Psoas muscle (tissue), 8 donors: ENCODE measurements around the gene SCCPDH. TPM values are rescaled to one million over a fixed set of nuclear protein-coding genes. Genes with fewer than 3 reads are reported as not detected.

ENCODE experiments used
- ATAC-seq, 4 donors: fragments of 200-7000 bp; cut with Tn5 transposase; one replicate each; pipeline ENCODE4 v1.9.1; 2020; ENCODE audit warnings: moderate library complexity in 3 of 4, mild to moderate bottlenecking in 2 of 4
- DNase-seq, 2 donors: peaks; one replicate each; pipeline ENCODE4 v3.0.0-alpha.2; 2020
- H3K27ac ChIP-seq: fragments of 200-600 bp; one replicate; pipeline ENCODE4 v1.8.0; 2022
- H3K27me3 ChIP-seq, 3 donors: fragments of 200-600 bp in 1 of 3; one replicate each; pipeline versions ENCODE4 v1.6.1 to v1.8.0; 2013 to 2022; ENCODE audit warnings: low read length in 2 of 3, mild to moderate bottlenecking in 2 of 3, moderate library complexity in 1 of 3; ENCODE audit not compliant: insufficient read depth in 3 of 3
- H3K36me3 ChIP-seq, 2 donors: fragments of 200-600 bp in 1 of 2; one replicate each; pipeline versions ENCODE4 v1.6.1 to v1.8.0; 2013 to 2022; ENCODE audit warnings: low read depth in 1 of 2, mild to moderate bottlenecking in 1 of 2, moderate library complexity in 1 of 2; ENCODE audit not compliant: insufficient read depth in 1 of 2
- H3K4me1 ChIP-seq: fragments of 200-600 bp; one replicate; pipeline ENCODE4 v1.8.0; 2022
- H3K4me3 ChIP-seq: fragments of 200-600 bp; one replicate; pipeline ENCODE4 v1.8.0; 2022; ENCODE audit warnings: mild to moderate bottlenecking
- H3K9me3 ChIP-seq: fragments of 200-600 bp; one replicate; pipeline ENCODE4 v1.8.0; 2022
- CTCF ChIP-seq: fragments of 200-600 bp; IDR thresholded peaks from one replicate; pipeline ENCODE4 v1.8.0; 2022; ENCODE audit warnings: antibody characterized with exemption
- WGBS, 3 donors: extraction: QIAGEN DNeasy Blood & Tissue Kit; methylation state at CpG; one replicate each; pipeline versions ENCODE4 v1.1.6 to v1.1.7; 2013; 5-methylcytosine and 5-hydroxymethylcytosine counted together
- intact Hi-C, 2 donors: fragments of 100-400 bp; cut with DNase I; formaldehyde crosslinking; loops; one replicate each; pipeline versions ENCODE4 v1.11.0 to v1.14.2; 2022
- polyA plus RNA-seq, 3 donors: library from polyadenylated mRNA; stranded (reverse); fragments of 200-250 nt; gene quantifications; one replicate each; pipeline ENCODE4 v1.2.3, GENCODE V29; 2013
- total RNA-seq, 4 donors: library from RNA; stranded (reverse); fragmentation: NEBNext Ultra II Directional in 2 of 4; extraction: Animal tissue kit (Norgen Biotek cat#: 25700) in 2 of 4; gene quantifications; one replicate each; pipeline versions ENCODE4 v1.2.1 to v1.2.4, GENCODE V29; 2021 to 2023
- donor health status: healthy with polysubstance abuse.
- donor health status: DM: no; HTN: no; CAD: no; lungs with moderate emphysema.
- donor health status: Bipolar disorder and iron deficiency.
- donor health status: healthy.
- donor health status: DM: yes; HTN: yes; CAD: no.
- donor health status: DM: no; HTN: no; CAD: no.
- donor health status: DM: no; HTN: no; CAD: no.
- donor health status: DM: yes; HTN: yes; CAD: no.

Gene SCCPDH
- total and polyA plus RNA-seq, 7 donors: 22.6 to 50.8 (median 41.4) TPM

- no peaks in the 10 kb centered on the region for H3K9me3 ChIP-seq
- TF ChIP-seq CTCF: no peak
- intact Hi-C loops: loop anchor here in 1 of 2 donors (10.0 kb wide), 1 partner anchor 168 kb away; no protein-coding TSS in a partner anchor
- H3K36me3 ChIP-seq: peaks cover 4 to 14% of the 10 kb centered on the region in 2 donors
- peak overlapping the region; percentile 99 for H3K4me3 ChIP-seq
- no peak overlapping the region for H3K27ac ChIP-seq
- WGBS, 3 donors: 94 to 97% (median 96%) methylated on average over 4 of the region's 4 CpGs
- DNase-seq: no peak
- no peaks in the 10 kb centered on the region for H3K4me1 ChIP-seq
- ATAC-seq: no peak
- no peaks in the 10 kb centered on the region for H3K27me3 ChIP-seq
Observed at GRCh38 chr1:246722720-246723119, 1.5 kb upstream of the SCCPDH start.

- Histone ChIP-seq H3K27me3 (no peaks in the 10 kb centered on the region), H3K4me3 (peak overlapping the region; percentile 99), H3K36me3 (peaks cover 5 to 34% of the 10 kb centered on the region in 2 donors), H3K4me1 (no peaks in the 10 kb centered on the region), H3K9me3 (no peaks in the 10 kb centered on the region), H3K27ac (peak overlapping the region; percentile 90)
- DNase-seq (no peak), ATAC-seq (peak; percentile 12 to 40 (median 27))
- intact Hi-C loops: loop anchor here in 1 of 2 donors (10.0 kb wide), 1 partner anchor 170 kb away; no protein-coding TSS in a partner anchor
- TF ChIP-seq CTCF: no peak
- 0 to 1% (median 1%) methylated on average over 13 of the region's 13 CpGs for WGBS, 3 donors
Observed at GRCh38 chr1:246724731-246725095, 504 bp downstream of the SCCPDH start.

DNA sequence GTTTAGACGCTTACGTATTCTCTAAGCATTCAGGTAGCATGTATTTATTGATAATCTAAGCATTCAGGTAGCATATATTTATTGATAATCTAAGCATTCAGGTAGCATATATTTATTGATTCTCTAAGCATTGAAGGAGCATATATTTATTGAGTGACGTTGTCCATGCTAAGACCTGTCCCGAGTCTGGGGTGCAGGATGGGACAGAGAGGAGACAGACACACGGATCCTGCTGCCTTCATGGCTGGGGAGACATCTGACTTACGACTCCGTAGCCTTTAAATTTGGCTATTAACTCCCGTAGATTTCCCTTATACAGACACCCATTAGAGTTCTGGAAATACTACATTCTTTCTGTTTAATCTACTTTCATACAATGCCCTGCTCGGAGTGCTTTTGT is 982 bp downstream of the SCCPDH start:
- H3K4me3 ChIP-seq: peak overlapping the region; percentile 99
- WGBS, 3 donors: 37 to 48% (median 40%) methylated on average over 9 of the region's 9 CpGs
- no peaks in the 10 kb centered on the region for H3K4me1 ChIP-seq
- no peaks in the 10 kb centered on the region for H3K9me3 ChIP-seq
- ATAC-seq (no peak), DNase-seq (no peak)
- intact Hi-C loops: loop anchor here in 1 of 2 donors (10.0 kb wide), 1 partner anchor 170 kb away; no protein-coding TSS in a partner anchor
- no peak for TF ChIP-seq CTCF
- H3K27ac ChIP-seq: peak overlapping the region; percentile 90
- peaks cover 5 to 39% of the 10 kb centered on the region in 2 donors for H3K36me3 ChIP-seq
- no peaks in the 10 kb centered on the region for H3K27me3 ChIP-seq

GRCh38 chr1:246726255-246726679 is 2.1 kb downstream of the SCCPDH start:
- Histone ChIP-seq H3K36me3 (peaks cover 11 to 50% of the 10 kb centered on the region in 2 donors), H3K27ac (no peak overlapping the region), H3K9me3 (no peaks in the 10 kb centered on the region), H3K4me1 (no peaks in the 10 kb centered on the region), H3K27me3 (no peaks in the 10 kb centered on the region), H3K4me3 (no peak overlapping the region)
- 84 to 93% (median 87%) methylated on average over 4 of the region's 4 CpGs for WGBS, 3 donors
- DNase-seq (no peak), ATAC-seq (no peak)
- intact Hi-C loops: loop anchor here in 1 of 2 donors (10.0 kb wide), 1 partner anchor 171 kb away; no protein-coding TSS in a partner anchor
- TF ChIP-seq CTCF: no peak

DNA sequence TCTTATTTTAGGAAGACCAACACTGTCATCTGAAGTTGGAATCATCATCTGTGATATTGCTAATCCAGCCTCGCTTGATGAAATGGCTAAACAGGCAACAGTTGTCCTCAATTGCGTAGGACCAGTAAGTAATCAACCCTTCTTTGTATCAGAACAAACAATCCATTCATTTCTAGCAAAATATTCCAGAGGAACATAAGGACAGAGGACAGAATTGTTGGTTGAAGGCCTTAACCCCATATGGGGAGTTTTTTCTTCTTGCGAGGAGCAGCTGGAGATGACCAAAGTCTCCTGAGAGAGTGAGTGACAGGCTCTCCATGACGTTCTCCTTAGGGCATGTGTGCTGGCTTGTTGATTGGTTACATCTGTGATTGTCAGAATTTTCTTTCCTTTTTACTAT is 2.7 kb downstream of the SCCPDH start:
- Histone ChIP-seq H3K4me1 (no peaks in the 10 kb centered on the region), H3K9me3 (no peaks in the 10 kb centered on the region), H3K27me3 (no peaks in the 10 kb centered on the region), H3K4me3 (no peak overlapping the region), H3K36me3 (peaks cover 11 to 56% of the 10 kb centered on the region in 2 donors), H3K27ac (no peak overlapping the region)
- no peak for DNase-seq
- intact Hi-C loops: loop anchor here in 1 of 2 donors (10.0 kb wide), 1 partner anchor 172 kb away; no protein-coding TSS in a partner anchor
- 58 to 71% (median 70%) methylated on average over 4 of the region's 4 CpGs for WGBS, 3 donors
- ATAC-seq: no peak
- TF ChIP-seq CTCF: no peak
